Esophagus squamous epithelium (tissue), 5 donors: ENCODE data around the gene CADPS. TPM values are rescaled to one million over a fixed set of nuclear protein-coding genes. Genes with fewer than 3 reads are reported as not detected.

Experiments
- DNase-seq: peaks from one replicate; lab custom pipeline; 2025; lab: John Stamatoyannopoulos, UW
- H3K27ac ChIP-seq, 4 donors: fragments of 200-600 bp; sonication (generic); one replicate each; pipeline ENCODE4 v1.5.1; 2016 to 2019; ENCODE audit warnings: mild to moderate bottlenecking in 1 of 4
- H3K27me3 ChIP-seq, 4 donors: fragments of 200-600 bp; sonication (generic); 1 replicate in 3 of 4; 2 replicates in 1 of 4; pipeline versions ENCODE4 v1.5.1 to v1.6.0; 2017 to 2021; ENCODE audit warnings: antibody characterized with exemption in 1 of 4
- H3K36me3 ChIP-seq, 3 donors: fragments of 200-600 bp; sonication (generic); one replicate each; pipeline ENCODE4 v1.5.1; 2016 to 2019
- H3K4me1 ChIP-seq, 3 donors: fragments of 200-600 bp; sonication (generic); one replicate each; pipeline ENCODE4 v1.5.1; 2017 to 2019
- H3K4me3 ChIP-seq, 4 donors: fragments of 200-600 bp; sonication (generic); 1 replicate in 3 of 4; 2 replicates in 1 of 4; pipeline ENCODE4 v1.5.1; 2016 to 2019; ENCODE audit warnings: mild to moderate bottlenecking in 2 of 4, moderate library complexity in 1 of 4
- H3K9me3 ChIP-seq, 3 donors: fragments of 200-600 bp; sonication (generic); one replicate each; pipeline ENCODE4 v1.5.1; 2016 to 2019
- POLR2A ChIP-seq, 4 donors: fragments of 450-650 bp; IDR thresholded peaks; one replicate each; pipeline ENCODE4 v1.6.1; 2017; ENCODE audit warnings: antibody characterized with exemption in 4 of 4, mild to moderate bottlenecking in 4 of 4, moderate library complexity in 3 of 4
- WGBS, 2 donors: methylation state at CpG; one replicate each; pipeline ENCODE4 v1.1.5; 2018; 5-methylcytosine and 5-hydroxymethylcytosine counted together
- intact Hi-C: fragments of 100-400 bp; cut with DNase I; formaldehyde crosslinking; loops from one replicate; pipeline ENCODE4 v1.15.0; 2022
- total RNA-seq, 4 donors: library from RNA; depleted of rRNA; stranded (reverse); fragments of >200 nt; gene quantifications; one replicate each; pipeline ENCODE4 v1.1.0, GENCODE V29; 2016
- TF ChIP-seq, protein P1 (sequence below), 6 experiments: fragments of 450-650 bp in 4 of 6; fragments of 200-600 bp in 2 of 6; sonication (generic) in 2 of 6; IDR thresholded peaks; one replicate each; pipeline ENCODE4 v1.5.1; 2016 to 2019; ENCODE audit warnings: antibody characterized with exemption in 6 of 6, mild to moderate bottlenecking in 4 of 6, moderate library complexity in 4 of 6
- donor health status: DM: yes; HTN: yes; CAD: no.

The CADPS gene
- total RNA-seq, 4 donors from 2014 or later, result 0.09 to 4.8 TPM; not detected in 2

GRCh38 chr3:62503516-62503915 lies 371.7 kb downstream of the CADPS start:
- no peak for TF ChIP-seq POLR2A (IDR thresholded peaks at IDR 0.05)
- TF ChIP-seq, protein P1, sequence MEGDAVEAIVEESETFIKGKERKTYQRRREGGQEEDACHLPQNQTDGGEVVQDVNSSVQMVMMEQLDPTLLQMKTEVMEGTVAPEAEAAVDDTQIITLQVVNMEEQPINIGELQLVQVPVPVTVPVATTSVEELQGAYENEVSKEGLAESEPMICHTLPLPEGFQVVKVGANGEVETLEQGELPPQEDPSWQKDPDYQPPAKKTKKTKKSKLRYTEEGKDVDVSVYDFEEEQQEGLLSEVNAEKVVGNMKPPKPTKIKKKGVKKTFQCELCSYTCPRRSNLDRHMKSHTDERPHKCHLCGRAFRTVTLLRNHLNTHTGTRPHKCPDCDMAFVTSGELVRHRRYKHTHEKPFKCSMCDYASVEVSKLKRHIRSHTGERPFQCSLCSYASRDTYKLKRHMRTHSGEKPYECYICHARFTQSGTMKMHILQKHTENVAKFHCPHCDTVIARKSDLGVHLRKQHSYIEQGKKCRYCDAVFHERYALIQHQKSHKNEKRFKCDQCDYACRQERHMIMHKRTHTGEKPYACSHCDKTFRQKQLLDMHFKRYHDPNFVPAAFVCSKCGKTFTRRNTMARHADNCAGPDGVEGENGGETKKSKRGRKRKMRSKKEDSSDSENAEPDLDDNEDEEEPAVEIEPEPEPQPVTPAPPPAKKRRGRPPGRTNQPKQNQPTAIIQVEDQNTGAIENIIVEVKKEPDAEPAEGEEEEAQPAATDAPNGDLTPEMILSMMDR (IDR thresholded peaks at IDR 0.05), result no peak
- no peaks in the 10 kb centered on the region for H3K9me3 ChIP-seq
- no peaks in the 10 kb centered on the region for H3K27me3 ChIP-seq
- H3K4me1 ChIP-seq, result peaks cover 0 to 12% (median 0%) of the 10 kb centered on the region in 3 donors
- no peak overlapping the region for H3K27ac ChIP-seq
- H3K36me3 ChIP-seq, result no peaks in the 10 kb centered on the region
- 66 to 73% methylated on average over 2 of the region's 2 CpGs for WGBS, 2 donors
- no peak for DNase-seq
- intact Hi-C loops, result no loop called here
- no peak overlapping the region for H3K4me3 ChIP-seq

GRCh38 chr3:62502315-62503300 lies 372.6 kb downstream of the CADPS start:
- TF ChIP-seq POLR2A (IDR thresholded peaks at IDR 0.05), result no peak
- TF ChIP-seq, protein P1 (IDR thresholded peaks at IDR 0.05), result no peak
- Histone ChIP-seq H3K4me1 (peaks cover 0 to 12% (median 0%) of the 10 kb centered on the region in 3 donors), H3K9me3 (no peaks in the 10 kb centered on the region), H3K27me3 (no peaks in the 10 kb centered on the region), H3K4me3 (no peak overlapping the region), H3K36me3 (no peaks in the 10 kb centered on the region), H3K27ac (no peak overlapping the region)
- DNase-seq, result no peak
- intact Hi-C loops, result no loop called here
- 48 to 58% methylated on average over 8 of the region's 8 CpGs for WGBS, 2 donors

DNA sequence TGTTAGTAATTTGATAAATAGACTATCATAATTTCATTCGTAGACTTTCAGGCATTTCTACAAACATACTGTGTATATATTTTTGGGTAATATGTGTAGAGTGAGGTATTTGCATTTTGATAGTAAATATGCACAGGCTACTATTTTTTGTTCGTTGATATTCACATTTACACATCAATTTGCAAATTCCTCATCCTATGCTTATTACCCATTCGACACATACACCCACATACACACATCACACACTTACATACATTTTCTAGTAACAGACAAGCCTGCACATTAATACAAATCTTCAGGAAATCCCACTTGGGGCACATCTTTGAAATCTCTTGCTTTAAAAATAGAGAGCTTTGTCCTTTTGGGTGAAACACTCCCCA lies 373.9 kb downstream of the CADPS start:
- DNase-seq, result no peak
- Histone ChIP-seq H3K36me3 (no peaks in the 10 kb centered on the region), H3K4me1 (peaks cover 0 to 12% (median 0%) of the 10 kb centered on the region in 3 donors), H3K4me3 (no peak overlapping the region), H3K27me3 (no peaks in the 10 kb centered on the region), H3K27ac (no peak overlapping the region), H3K9me3 (no peaks in the 10 kb centered on the region)
- 64 to 76% methylated on average over 3 of the region's 3 CpGs for WGBS, 2 donors
- TF ChIP-seq, protein P1 (IDR thresholded peaks at IDR 0.05), result no peak
- TF ChIP-seq POLR2A (IDR thresholded peaks at IDR 0.05), result no peak
- intact Hi-C loops, result no loop called here

DNA sequence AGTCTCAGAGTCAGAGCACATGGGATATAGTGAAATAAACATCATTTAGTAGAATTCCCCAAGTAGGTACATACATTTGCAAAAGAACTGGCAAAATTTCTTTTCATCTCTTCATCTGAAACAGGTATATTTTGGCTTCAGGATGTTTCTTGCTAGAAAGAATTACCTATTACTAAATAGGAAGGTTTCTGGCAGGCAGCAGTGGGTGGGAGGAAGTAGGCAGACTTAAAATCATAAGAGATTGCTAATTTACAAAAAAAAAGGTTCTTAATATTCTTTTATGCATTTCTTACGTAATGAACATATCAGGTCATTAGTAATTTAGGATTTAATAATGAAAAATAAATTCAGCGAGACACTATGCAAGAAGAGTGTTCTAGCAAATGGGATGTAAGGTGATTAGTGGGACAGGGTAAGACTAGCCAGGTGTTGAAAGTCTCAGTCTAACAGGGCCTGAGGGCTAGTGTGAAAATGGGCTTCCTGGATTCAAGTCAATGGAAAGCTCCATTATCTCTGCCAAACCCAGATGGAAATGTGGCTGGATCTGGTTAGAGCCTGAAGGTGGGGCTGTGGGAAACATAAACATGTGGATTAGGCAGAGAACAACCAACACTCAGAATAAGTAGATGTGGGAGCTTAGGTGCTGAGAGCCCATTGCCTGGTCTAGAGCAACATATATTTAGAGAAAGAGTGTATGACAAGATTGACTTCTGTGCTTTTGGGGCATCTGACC lies 374.5 kb downstream of the CADPS start:
- no peaks in the 10 kb centered on the region for H3K27me3 ChIP-seq
- no peak for DNase-seq

More for the DNA sequence above, 374.5 kb downstream of the CADPS start:
- no peak for TF ChIP-seq POLR2A (IDR thresholded peaks at IDR 0.05)
- TF ChIP-seq, protein P1 (IDR thresholded peaks at IDR 0.05), result no peak
- Histone ChIP-seq H3K4me3 (no peak overlapping the region), H3K36me3 (no peaks in the 10 kb centered on the region), H3K9me3 (no peaks in the 10 kb centered on the region), H3K4me1 (peaks cover 0 to 12% (median 0%) of the 10 kb centered on the region in 3 donors), H3K27ac (no peak overlapping the region)
- WGBS, 2 donors, result 45 to 71% methylated on average over 2 of the region's 2 CpGs
- intact Hi-C loops, result no loop called here
